Measurements from ENCODE around the gene GARIN5A.

GARIN5A gene

GRCh38 chr19:50516964-50517703, 40.5 kb upstream of the GARIN5A start:
- in situ Hi-C loops (cut with MboI; ENCODE audit: low pct_unique_long_range_greater_than_20kb, low sequenced_read_pairs, unreplicated experiment): no loop called here
- no peak for DNase-seq (ENCODE audit: low spot score)
- TF ChIP-seq CTCF (IDR thresholded peaks at IDR 0.05; ENCODE audit: extremely low read depth, insufficient read depth, missing control alignments): no peak

GRCh38 chr19:50516456-50516855, 39.8 kb upstream of the GARIN5A start:
- no peak for TF ChIP-seq CTCF (IDR thresholded peaks at IDR 0.05; ENCODE audit: extremely low read depth, insufficient read depth, missing control alignments)
- in situ Hi-C loops (cut with MboI; ENCODE audit: low pct_unique_long_range_greater_than_20kb, low sequenced_read_pairs, unreplicated experiment): no loop called here
- no peak for DNase-seq (ENCODE audit: low spot score)

GRCh38 chr19:50515168-50515561, 38.5 kb upstream of the GARIN5A start:
- in situ Hi-C loops (cut with MboI; ENCODE audit: low pct_unique_long_range_greater_than_20kb, low sequenced_read_pairs, unreplicated experiment): no loop called here
- DNase-seq (ENCODE audit: low spot score): no peak
- TF ChIP-seq CTCF (IDR thresholded peaks at IDR 0.05; ENCODE audit: extremely low read depth, insufficient read depth, missing control alignments): no peak

- no peak for DNase-seq (ENCODE audit: low spot score)
- in situ Hi-C loops (cut with MboI; ENCODE audit: low pct_unique_long_range_greater_than_20kb, low sequenced_read_pairs, unreplicated experiment): no loop called here
- no peak for TF ChIP-seq CTCF (IDR thresholded peaks at IDR 0.05; ENCODE audit: extremely low read depth, insufficient read depth, missing control alignments)
Observed at GRCh38 chr19:50514346-50515167, 37.9 kb upstream of the GARIN5A start.

GRCh38 chr19:50513746-50514345, 37.2 kb upstream of the GARIN5A start, which contains the start of gene ASPDH:
ASPDH (minus strand) TSS chr19:50513913; CDS start chr19:50513823, 90 bp downstream.
- DNase-seq (ENCODE audit: low spot score): no peak
- in situ Hi-C loops (cut with MboI; ENCODE audit: low pct_unique_long_range_greater_than_20kb, low sequenced_read_pairs, unreplicated experiment): no loop called here
- no peak for TF ChIP-seq CTCF (IDR thresholded peaks at IDR 0.05; ENCODE audit: extremely low read depth, insufficient read depth, missing control alignments)

GRCh38 chr19:50512999-50513745, 36.5 kb upstream of the GARIN5A start:
- in situ Hi-C loops (cut with MboI; ENCODE audit: low pct_unique_long_range_greater_than_20kb, low sequenced_read_pairs, unreplicated experiment): no loop called here
- no peak for DNase-seq (ENCODE audit: low spot score)
- TF ChIP-seq CTCF (IDR thresholded peaks at IDR 0.05; ENCODE audit: extremely low read depth, insufficient read depth, missing control alignments): no peak

All from GM13977 (cell line).